Measurements from ENCODE around the gene SLC17A2. TPM values are rescaled to one million over a fixed set of nuclear protein-coding genes. Genes with fewer than 3 reads are reported as not detected.
A peak's percentile ranks its signal among the peaks of the same experiment; 100 is the strongest.

Gene SLC17A2
- total and polyA plus RNA-seq, 2 of the 13 experiments (the other 11 are each of a cell fraction or from before 2014, with no cell fraction given) = 11.2 to 32.4 TPM

DNA sequence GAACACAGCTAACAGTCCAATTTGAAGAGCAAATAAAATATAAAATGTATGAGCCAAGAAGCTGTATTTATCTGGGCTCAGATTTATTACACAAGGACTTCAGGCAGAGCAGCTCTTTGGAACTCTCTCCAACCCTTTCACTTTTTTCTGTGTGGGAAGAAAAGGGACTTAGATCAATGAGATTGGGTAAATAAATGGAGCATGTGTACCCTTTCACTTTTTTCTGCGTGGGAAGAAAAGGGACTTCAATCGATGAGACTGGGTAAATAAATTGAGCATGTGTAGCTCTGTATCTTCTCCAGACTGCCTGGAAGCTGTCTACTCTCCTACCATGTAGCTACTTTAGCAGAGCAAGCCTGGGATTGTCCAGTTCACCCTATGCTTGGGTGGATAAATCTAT lies 67.1 kb downstream of the SLC17A2 start (continued):
- TF ChIP-seq EP300 (IDR thresholded peaks at IDR 0.05; ENCODE audit: low read depth in 2 of 2, low read length in 2 of 2) (peak in 1 of 2 experiments; percentile 60; a peak in 2 of 4 replicates), EP300 (CRISPR knock-in tag; IDR thresholded peaks at IDR 0.05; ENCODE audit: borderline replicate concordance) (no peak), ZNF615 (CRISPR knock-in tag; IDR thresholded peaks at IDR 0.05; ENCODE audit: borderline replicate concordance) (no peak), HOXA7 (CRISPR knock-in tag; IDR thresholded peaks at IDR 0.05) (no peak), MAFK (conservative IDR thresholded peaks at IDR 0.05 in 1 of 2, IDR thresholded peaks at IDR 0.05 in 1 of 2; ENCODE audit: low read length in 2 of 2) (no peak), ELF3 (CRISPR knock-in tag; IDR thresholded peaks at IDR 0.05) (peak; percentile 20; the same call in 1 of the 2 replicates), SIX4 (CRISPR knock-in tag; IDR thresholded peaks at IDR 0.05) (no peak), ARNT2 (CRISPR knock-in tag; IDR thresholded peaks at IDR 0.05; ENCODE audit: low read depth) (no peak), HNRNPH1 (optimal IDR thresholded peaks at IDR 0.05; ENCODE audit: low read depth, low read length) (no peak), ZNF761 (CRISPR knock-in tag; conservative IDR thresholded peaks at IDR 0.05) (no peak), STAG1 (CRISPR knock-in tag; IDR thresholded peaks at IDR 0.05) (no peak), RBAK (CRISPR knock-in tag; IDR thresholded peaks at IDR 0.05) (no peak), KLF16 (CRISPR knock-in tag; IDR thresholded peaks at IDR 0.05) (no peak)
- TF ChIP-seq, protein P1, sequence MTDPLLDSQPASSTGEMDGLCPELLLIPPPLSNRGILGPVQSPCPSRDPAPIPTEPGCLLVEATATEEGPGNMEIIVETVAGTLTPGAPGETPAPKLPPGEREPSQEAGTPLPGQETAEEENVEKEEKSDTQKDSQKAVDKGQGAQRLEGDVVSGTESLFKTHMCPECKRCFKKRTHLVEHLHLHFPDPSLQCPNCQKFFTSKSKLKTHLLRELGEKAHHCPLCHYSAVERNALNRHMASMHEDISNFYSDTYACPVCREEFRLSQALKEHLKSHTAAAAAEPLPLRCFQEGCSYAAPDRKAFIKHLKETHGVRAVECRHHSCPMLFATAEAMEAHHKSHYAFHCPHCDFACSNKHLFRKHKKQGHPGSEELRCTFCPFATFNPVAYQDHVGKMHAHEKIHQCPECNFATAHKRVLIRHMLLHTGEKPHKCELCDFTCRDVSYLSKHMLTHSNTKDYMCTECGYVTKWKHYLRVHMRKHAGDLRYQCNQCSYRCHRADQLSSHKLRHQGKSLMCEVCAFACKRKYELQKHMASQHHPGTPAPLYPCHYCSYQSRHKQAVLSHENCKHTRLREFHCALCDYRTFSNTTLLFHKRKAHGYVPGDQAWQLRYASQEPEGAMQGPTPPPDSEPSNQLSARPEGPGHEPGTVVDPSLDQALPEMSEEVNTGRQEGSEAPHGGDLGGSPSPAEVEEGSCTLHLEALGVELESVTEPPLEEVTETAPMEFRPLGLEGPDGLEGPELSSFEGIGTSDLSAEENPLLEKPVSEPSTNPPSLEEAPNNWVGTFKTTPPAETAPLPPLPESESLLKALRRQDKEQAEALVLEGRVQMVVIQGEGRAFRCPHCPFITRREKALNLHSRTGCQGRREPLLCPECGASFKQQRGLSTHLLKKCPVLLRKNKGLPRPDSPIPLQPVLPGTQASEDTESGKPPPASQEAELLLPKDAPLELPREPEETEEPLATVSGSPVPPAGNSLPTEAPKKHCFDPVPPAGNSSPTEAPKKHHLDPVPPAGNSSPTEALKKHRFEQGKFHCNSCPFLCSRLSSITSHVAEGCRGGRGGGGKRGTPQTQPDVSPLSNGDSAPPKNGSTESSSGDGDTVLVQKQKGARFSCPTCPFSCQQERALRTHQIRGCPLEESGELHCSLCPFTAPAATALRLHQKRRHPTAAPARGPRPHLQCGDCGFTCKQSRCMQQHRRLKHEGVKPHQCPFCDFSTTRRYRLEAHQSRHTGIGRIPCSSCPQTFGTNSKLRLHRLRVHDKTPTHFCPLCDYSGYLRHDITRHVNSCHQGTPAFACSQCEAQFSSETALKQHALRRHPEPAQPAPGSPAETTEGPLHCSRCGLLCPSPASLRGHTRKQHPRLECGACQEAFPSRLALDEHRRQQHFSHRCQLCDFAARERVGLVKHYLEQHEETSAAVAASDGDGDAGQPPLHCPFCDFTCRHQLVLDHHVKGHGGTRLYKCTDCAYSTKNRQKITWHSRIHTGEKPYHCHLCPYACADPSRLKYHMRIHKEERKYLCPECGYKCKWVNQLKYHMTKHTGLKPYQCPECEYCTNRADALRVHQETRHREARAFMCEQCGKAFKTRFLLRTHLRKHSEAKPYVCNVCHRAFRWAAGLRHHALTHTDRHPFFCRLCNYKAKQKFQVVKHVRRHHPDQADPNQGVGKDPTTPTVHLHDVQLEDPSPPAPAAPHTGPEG (CRISPR knock-in tag; IDR thresholded peaks at IDR 0.05) = no peak
- TF ChIP-seq, protein P2, sequence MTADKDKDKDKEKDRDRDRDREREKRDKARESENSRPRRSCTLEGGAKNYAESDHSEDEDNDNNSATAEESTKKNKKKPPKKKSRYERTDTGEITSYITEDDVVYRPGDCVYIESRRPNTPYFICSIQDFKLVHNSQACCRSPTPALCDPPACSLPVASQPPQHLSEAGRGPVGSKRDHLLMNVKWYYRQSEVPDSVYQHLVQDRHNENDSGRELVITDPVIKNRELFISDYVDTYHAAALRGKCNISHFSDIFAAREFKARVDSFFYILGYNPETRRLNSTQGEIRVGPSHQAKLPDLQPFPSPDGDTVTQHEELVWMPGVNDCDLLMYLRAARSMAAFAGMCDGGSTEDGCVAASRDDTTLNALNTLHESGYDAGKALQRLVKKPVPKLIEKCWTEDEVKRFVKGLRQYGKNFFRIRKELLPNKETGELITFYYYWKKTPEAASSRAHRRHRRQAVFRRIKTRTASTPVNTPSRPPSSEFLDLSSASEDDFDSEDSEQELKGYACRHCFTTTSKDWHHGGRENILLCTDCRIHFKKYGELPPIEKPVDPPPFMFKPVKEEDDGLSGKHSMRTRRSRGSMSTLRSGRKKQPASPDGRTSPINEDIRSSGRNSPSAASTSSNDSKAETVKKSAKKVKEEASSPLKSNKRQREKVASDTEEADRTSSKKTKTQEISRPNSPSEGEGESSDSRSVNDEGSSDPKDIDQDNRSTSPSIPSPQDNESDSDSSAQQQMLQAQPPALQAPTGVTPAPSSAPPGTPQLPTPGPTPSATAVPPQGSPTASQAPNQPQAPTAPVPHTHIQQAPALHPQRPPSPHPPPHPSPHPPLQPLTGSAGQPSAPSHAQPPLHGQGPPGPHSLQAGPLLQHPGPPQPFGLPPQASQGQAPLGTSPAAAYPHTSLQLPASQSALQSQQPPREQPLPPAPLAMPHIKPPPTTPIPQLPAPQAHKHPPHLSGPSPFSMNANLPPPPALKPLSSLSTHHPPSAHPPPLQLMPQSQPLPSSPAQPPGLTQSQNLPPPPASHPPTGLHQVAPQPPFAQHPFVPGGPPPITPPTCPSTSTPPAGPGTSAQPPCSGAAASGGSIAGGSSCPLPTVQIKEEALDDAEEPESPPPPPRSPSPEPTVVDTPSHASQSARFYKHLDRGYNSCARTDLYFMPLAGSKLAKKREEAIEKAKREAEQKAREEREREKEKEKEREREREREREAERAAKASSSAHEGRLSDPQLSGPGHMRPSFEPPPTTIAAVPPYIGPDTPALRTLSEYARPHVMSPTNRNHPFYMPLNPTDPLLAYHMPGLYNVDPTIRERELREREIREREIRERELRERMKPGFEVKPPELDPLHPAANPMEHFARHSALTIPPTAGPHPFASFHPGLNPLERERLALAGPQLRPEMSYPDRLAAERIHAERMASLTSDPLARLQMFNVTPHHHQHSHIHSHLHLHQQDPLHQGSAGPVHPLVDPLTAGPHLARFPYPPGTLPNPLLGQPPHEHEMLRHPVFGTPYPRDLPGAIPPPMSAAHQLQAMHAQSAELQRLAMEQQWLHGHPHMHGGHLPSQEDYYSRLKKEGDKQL (CRISPR knock-in tag; IDR thresholded peaks at IDR 0.05; ENCODE audit: low read depth) = no peak
- TF ChIP-seq, protein P3, sequence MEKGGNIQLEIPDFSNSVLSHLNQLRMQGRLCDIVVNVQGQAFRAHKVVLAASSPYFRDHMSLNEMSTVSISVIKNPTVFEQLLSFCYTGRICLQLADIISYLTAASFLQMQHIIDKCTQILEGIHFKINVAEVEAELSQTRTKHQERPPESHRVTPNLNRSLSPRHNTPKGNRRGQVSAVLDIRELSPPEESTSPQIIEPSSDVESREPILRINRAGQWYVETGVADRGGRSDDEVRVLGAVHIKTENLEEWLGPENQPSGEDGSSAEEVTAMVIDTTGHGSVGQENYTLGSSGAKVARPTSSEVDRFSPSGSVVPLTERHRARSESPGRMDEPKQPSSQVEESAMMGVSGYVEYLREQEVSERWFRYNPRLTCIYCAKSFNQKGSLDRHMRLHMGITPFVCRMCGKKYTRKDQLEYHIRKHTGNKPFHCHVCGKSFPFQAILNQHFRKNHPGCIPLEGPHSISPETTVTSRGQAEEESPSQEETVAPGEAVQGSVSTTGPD (CRISPR knock-in tag; IDR thresholded peaks at IDR 0.05) = no peak
